ENCODE data around the gene ASB3.

ASB3 gene

DNA sequence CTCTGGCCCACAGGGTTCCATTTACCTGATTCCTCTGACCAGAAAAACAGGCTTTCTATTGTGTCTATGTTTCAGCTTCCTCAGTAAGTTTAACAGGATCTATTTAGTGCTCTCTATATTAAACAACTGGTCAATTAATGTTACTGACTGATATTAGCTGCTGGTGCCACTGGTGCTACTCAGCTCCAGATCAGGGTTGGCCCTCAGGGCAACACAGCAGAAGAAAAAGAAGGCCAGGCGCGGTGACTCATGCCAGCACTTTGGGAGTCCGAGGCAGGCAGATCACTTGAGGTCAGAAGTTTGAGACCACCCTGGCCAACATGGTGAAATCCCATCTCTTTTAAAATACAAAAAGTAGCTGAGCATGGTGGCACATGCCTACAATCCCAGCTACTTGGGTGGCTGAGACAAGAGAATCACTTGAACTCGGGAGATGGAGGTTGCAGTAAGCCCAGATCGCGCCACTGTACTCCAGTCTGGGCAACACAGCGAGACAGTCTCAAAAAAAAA, 75.4 kb downstream of the ASB3 start:
- Histone ChIP-seq H3K4me1 (ENCODE audit: control insufficient read depth, low read length) (no peaks in the 10 kb centered on the region), H3K79me2 (ENCODE audit: control insufficient read depth, low read length) (no peaks in the 10 kb centered on the region), H3K27ac (ENCODE audit: low read depth, low read length) (no peak overlapping the region), H3K27me3 (ENCODE audit: control insufficient read depth, low read length) (no peaks in the 10 kb centered on the region), H3K9me3 (ENCODE audit: control insufficient read depth, insufficient read depth, low read length) (peaks cover 20% of the 10 kb centered on the region), H3K9me2 (replicated peaks; ENCODE audit: control insufficient read depth, low read length) (no peaks in the 10 kb centered on the region), H3K4me3 (ENCODE audit: low read length) (no peak overlapping the region), H3F3A (ENCODE audit: control insufficient read depth, insufficient read depth) (no peaks in the 10 kb centered on the region), H3K4me2 (ENCODE audit: low read length) (no peak overlapping the region), H4K20me1 (ENCODE audit: control insufficient read depth, insufficient read depth, low read depth, low read length) (no peaks in the 10 kb centered on the region), H3K36me3 (ENCODE audit: control insufficient read depth, low read length) (peaks cover 41% of the 10 kb centered on the region)
- no peak for TF ChIP-seq EZH2phosphoT487 (IDR thresholded peaks at IDR 0.05; ENCODE audit: borderline replicate concordance, low read length)
- TF ChIP-seq, protein P1, sequence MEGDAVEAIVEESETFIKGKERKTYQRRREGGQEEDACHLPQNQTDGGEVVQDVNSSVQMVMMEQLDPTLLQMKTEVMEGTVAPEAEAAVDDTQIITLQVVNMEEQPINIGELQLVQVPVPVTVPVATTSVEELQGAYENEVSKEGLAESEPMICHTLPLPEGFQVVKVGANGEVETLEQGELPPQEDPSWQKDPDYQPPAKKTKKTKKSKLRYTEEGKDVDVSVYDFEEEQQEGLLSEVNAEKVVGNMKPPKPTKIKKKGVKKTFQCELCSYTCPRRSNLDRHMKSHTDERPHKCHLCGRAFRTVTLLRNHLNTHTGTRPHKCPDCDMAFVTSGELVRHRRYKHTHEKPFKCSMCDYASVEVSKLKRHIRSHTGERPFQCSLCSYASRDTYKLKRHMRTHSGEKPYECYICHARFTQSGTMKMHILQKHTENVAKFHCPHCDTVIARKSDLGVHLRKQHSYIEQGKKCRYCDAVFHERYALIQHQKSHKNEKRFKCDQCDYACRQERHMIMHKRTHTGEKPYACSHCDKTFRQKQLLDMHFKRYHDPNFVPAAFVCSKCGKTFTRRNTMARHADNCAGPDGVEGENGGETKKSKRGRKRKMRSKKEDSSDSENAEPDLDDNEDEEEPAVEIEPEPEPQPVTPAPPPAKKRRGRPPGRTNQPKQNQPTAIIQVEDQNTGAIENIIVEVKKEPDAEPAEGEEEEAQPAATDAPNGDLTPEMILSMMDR (IDR thresholded peaks at IDR 0.05; ENCODE audit: low read depth, low read length, poor library complexity, severe bottlenecking), result no peak

- Histone ChIP-seq H3K9me3 (ENCODE audit: control insufficient read depth, insufficient read depth, low read length) (peaks cover 20% of the 10 kb centered on the region), H3K4me3 (ENCODE audit: low read length) (no peak overlapping the region), H3K4me1 (ENCODE audit: control insufficient read depth, low read length) (no peaks in the 10 kb centered on the region), H3K27me3 (ENCODE audit: control insufficient read depth, low read length) (no peaks in the 10 kb centered on the region), H3K79me2 (ENCODE audit: control insufficient read depth, low read length) (no peaks in the 10 kb centered on the region), H4K20me1 (ENCODE audit: control insufficient read depth, insufficient read depth, low read depth, low read length) (no peaks in the 10 kb centered on the region), H3K9me2 (replicated peaks; ENCODE audit: control insufficient read depth, low read length) (no peaks in the 10 kb centered on the region), H3K4me2 (ENCODE audit: low read length) (no peak overlapping the region), H3F3A (ENCODE audit: control insufficient read depth, insufficient read depth) (no peaks in the 10 kb centered on the region), H3K36me3 (ENCODE audit: control insufficient read depth, low read length) (peaks cover 36% of the 10 kb centered on the region), H3K27ac (ENCODE audit: low read depth, low read length) (no peak overlapping the region)
- TF ChIP-seq EZH2phosphoT487 (IDR thresholded peaks at IDR 0.05; ENCODE audit: borderline replicate concordance, low read length), result no peak
- TF ChIP-seq, protein P1 (IDR thresholded peaks at IDR 0.05; ENCODE audit: low read depth, low read length, poor library complexity, severe bottlenecking), result no peak
Observed at GRCh38 chr2:53708988-53709387, 77.8 kb downstream of the ASB3 start.

GRCh38 chr2:53701221-53701620, 85.5 kb downstream of the ASB3 start:
- H3K36me3 ChIP-seq (ENCODE audit: control insufficient read depth, low read length), result peaks cover 15% of the 10 kb centered on the region
- H3F3A ChIP-seq (ENCODE audit: control insufficient read depth, insufficient read depth), result no peaks in the 10 kb centered on the region
- TF ChIP-seq EZH2phosphoT487 (IDR thresholded peaks at IDR 0.05; ENCODE audit: borderline replicate concordance, low read length), result no peak
- no peaks in the 10 kb centered on the region for H3K27me3 ChIP-seq (ENCODE audit: control insufficient read depth, low read length)
- H3K27ac ChIP-seq (ENCODE audit: low read depth, low read length), result no peak overlapping the region
- no peaks in the 10 kb centered on the region for H4K20me1 ChIP-seq (ENCODE audit: control insufficient read depth, insufficient read depth, low read depth, low read length)
- no peak overlapping the region for H3K4me2 ChIP-seq (ENCODE audit: low read length)
- no peaks in the 10 kb centered on the region for H3K9me3 ChIP-seq (ENCODE audit: control insufficient read depth, insufficient read depth, low read length)
- H3K4me1 ChIP-seq (ENCODE audit: control insufficient read depth, low read length), result no peaks in the 10 kb centered on the region
- H3K4me3 ChIP-seq (ENCODE audit: low read length), result no peak overlapping the region
- no peaks in the 10 kb centered on the region for H3K9me2 ChIP-seq (replicated peaks; ENCODE audit: control insufficient read depth, low read length)
- H3K79me2 ChIP-seq (ENCODE audit: control insufficient read depth, low read length), result no peaks in the 10 kb centered on the region

DNA sequence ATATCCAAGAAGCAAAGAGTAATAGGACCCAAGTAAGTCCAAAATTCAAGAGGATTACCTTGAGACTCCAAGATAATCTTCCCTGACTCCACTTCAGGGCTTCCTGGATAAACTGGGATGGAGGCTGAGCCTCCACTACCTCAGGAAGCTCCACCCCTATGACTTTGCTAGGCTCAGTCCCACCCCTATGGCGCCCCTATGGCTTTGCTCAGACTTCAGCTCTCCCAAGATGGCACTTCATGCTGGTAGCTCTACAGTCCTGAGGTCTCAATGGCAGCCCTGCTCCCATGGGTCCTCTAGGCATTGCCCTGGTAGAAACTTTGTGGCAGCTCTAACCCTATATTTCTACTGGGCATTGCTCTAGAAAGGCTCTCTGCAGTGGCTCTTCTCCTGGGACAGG, 89.1 kb downstream of the ASB3 start:
- no peak overlapping the region for H3K4me3 ChIP-seq (ENCODE audit: low read length)
- no peaks in the 10 kb centered on the region for H3K27me3 ChIP-seq (ENCODE audit: control insufficient read depth, low read length)
- no peaks in the 10 kb centered on the region for H3K79me2 ChIP-seq (ENCODE audit: control insufficient read depth, low read length)
- H3K9me3 ChIP-seq (ENCODE audit: control insufficient read depth, insufficient read depth, low read length), result no peaks in the 10 kb centered on the region
- H3K27ac ChIP-seq (ENCODE audit: low read depth, low read length), result no peak overlapping the region
- no peaks in the 10 kb centered on the region for H3K9me2 ChIP-seq (replicated peaks; ENCODE audit: control insufficient read depth, low read length)
- no peaks in the 10 kb centered on the region for H4K20me1 ChIP-seq (ENCODE audit: control insufficient read depth, insufficient read depth, low read depth, low read length)
- TF ChIP-seq, protein P1 (IDR thresholded peaks at IDR 0.05; ENCODE audit: low read depth, low read length, poor library complexity, severe bottlenecking), result no peak
- TF ChIP-seq EZH2phosphoT487 (IDR thresholded peaks at IDR 0.05; ENCODE audit: borderline replicate concordance, low read length), result no peak
- no peaks in the 10 kb centered on the region for H3F3A ChIP-seq (ENCODE audit: control insufficient read depth, insufficient read depth)
- H3K36me3 ChIP-seq (ENCODE audit: control insufficient read depth, low read length), result peaks cover 15% of the 10 kb centered on the region
- H3K4me1 ChIP-seq (ENCODE audit: control insufficient read depth, low read length), result no peaks in the 10 kb centered on the region
- no peak overlapping the region for H3K4me2 ChIP-seq (ENCODE audit: low read length)
